ENCODE measurements around the gene KRTAP10-12.

DNA sequence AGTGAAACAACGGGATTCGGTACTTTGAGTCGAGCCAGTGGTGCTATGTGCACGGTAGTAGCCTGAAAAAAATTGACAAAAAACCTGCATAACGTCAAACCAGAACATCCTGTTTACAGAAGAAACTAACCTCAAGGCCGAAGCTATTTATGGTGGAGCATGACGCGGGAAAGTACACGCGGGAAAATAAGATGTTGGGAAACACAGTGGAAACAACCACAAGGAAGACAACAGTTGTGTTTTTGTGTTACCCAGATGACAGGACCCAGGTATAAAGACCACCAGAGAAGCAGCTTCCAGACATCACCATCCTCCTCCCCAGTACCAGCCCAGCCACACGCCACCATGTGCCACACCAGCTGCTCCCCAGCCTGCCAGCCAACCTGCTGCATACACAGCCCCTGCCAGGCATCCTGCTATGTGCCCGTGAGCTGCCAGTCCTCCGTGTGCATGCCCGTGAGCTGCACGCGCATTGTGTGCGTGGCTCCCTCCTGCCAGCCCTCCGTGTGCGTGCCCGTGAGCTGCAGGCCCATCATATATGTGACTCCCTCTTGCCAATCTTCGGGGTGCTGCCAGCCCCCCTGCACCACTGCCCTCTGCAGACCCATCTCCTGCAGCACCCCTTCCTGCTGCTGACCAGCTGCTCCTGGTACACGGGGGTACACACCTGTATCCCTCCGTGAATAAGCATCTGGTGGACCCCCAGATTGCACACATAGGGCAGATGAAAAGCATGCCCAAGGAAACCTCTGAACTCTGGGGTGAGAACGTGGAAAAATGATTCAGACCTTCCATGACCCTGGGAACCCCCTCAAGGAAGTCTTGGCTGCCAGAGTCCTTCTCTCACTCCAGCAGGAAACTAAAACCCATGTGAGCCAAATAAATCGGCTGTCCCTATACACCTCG is 39.1 kb upstream of the KRTAP10-12 start, which contains the start of gene KRTAP12-3:
- TF ChIP-seq, protein P1, sequence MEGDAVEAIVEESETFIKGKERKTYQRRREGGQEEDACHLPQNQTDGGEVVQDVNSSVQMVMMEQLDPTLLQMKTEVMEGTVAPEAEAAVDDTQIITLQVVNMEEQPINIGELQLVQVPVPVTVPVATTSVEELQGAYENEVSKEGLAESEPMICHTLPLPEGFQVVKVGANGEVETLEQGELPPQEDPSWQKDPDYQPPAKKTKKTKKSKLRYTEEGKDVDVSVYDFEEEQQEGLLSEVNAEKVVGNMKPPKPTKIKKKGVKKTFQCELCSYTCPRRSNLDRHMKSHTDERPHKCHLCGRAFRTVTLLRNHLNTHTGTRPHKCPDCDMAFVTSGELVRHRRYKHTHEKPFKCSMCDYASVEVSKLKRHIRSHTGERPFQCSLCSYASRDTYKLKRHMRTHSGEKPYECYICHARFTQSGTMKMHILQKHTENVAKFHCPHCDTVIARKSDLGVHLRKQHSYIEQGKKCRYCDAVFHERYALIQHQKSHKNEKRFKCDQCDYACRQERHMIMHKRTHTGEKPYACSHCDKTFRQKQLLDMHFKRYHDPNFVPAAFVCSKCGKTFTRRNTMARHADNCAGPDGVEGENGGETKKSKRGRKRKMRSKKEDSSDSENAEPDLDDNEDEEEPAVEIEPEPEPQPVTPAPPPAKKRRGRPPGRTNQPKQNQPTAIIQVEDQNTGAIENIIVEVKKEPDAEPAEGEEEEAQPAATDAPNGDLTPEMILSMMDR (IDR thresholded peaks at IDR 0.05): no peak
- TF ChIP-seq POLR2A (IDR thresholded peaks at IDR 0.05): no peak

Data from lower leg skin (tissue), 3 donors.